ENCODE data around the gene LBP. TPM values are rescaled to one million over a fixed set of nuclear protein-coding genes. Genes with fewer than 3 reads are reported as not detected.

Gene LBP
- total RNA-seq, 2 donors from 2014 or later = not detected

DNA sequence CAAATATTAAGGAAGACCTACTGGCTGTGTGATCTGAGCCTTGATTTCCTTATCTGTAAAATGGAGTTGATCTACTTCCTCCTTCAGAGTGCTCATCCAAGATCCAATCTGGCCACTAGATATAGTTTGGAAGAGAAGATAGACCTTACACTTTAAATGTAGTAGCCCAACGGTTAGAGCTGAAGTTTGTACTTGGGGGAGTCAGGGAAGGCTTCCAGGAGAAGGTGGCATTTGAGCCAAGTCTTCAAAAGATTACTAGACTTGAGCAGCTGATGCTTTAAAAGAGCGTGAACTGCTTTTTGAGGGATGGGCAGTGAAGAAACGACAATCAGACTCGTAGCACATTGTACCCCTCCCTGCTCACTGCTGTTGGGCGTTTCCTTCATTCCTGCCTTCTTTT, 3.6 kb downstream of the LBP start:
- Mint-ChIP-seq H3K27me3 (no peaks in the 10 kb centered on the region), H3K4me1 (no peaks in the 10 kb centered on the region), H3K36me3 (ENCODE audit: low read depth) (no peaks in the 10 kb centered on the region), H3K9me3 (no peaks in the 10 kb centered on the region), H3K27ac (no peak overlapping the region), H3K4me3 (no peak overlapping the region)
- ATAC-seq (replicated peaks) = no peak

DNA sequence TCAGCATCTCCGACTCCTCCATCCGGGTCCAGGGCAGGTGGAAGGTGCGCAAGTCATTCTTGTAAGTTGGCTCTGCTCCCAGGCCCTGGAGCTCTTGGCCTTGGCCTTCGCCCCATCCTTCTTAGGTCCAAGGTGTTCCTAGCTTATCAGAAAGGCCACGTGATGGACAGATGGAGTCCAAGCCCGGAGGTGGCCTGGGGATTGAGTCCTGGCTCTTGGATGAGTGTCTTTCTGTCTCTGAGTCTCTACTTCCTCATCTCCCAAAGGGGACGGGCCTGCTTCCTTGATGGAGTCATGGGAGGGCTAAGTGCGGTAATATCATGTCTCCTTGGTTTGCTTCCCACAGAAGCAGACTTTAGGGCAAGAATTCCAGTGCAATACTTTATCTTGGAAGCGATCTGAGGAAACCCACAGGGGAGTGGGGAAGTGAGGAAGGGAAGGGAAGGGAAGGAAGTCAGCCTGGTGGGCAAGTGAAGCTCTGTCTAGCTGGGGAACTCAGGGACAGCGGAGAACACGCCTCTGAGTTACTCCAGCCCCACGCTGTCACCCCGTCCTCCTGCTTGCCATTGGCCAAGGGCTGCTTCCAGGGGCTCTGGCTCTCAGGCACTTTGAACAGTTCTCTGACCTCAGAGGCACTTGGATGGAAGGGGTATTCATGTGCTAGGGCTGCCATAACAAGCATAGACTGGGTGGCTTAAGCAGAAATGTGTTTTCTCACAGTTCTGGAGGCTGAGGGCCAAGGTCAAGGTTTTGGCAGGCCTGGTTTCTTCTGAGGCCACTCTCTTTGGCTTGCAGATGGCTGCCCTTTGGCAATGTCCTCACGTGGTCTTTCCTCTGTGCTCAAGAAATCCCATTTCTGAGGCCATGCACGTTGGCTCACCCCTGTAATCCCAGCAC, 4.8 kb downstream of the LBP start:
- H3K27me3 Mint-ChIP-seq = no peaks in the 10 kb centered on the region

DNA sequence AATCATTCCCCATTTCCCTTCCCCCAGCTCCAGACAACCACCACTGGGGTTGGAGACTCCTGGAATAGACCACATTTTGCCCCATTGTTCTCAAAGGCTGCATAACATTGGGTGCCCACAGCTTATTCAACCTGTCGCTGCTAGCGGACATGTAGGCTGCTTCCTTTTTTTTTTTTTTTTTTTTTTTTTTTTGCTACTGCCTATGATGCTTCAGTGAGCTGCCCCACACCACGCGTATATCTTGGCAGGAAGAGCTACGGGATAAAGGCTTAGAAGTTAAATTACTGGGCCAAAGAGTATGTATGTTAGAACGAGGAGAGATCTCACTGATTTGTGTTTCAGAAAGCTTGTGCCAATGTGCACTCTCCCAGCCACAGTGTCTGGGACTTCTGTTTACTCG, 7.0 kb downstream of the LBP start:
- Mint-ChIP-seq H3K4me1 (no peaks in the 10 kb centered on the region), H3K27ac (no peak overlapping the region), H3K36me3 (ENCODE audit: low read depth) (no peaks in the 10 kb centered on the region), H3K9me3 (no peaks in the 10 kb centered on the region), H3K4me3 (no peak overlapping the region), H3K27me3 (no peaks in the 10 kb centered on the region)
- no peak for ATAC-seq (replicated peaks)

More for the DNA sequence above, 4.8 kb downstream of the LBP start:
- no peak overlapping the region for H3K4me3 Mint-ChIP-seq
- H3K9me3 Mint-ChIP-seq = no peaks in the 10 kb centered on the region
- H3K36me3 Mint-ChIP-seq (ENCODE audit: low read depth) = no peaks in the 10 kb centered on the region
- H3K4me1 Mint-ChIP-seq = no peaks in the 10 kb centered on the region
- ATAC-seq (replicated peaks) = no peak
- H3K27ac Mint-ChIP-seq = no peak overlapping the region

DNA sequence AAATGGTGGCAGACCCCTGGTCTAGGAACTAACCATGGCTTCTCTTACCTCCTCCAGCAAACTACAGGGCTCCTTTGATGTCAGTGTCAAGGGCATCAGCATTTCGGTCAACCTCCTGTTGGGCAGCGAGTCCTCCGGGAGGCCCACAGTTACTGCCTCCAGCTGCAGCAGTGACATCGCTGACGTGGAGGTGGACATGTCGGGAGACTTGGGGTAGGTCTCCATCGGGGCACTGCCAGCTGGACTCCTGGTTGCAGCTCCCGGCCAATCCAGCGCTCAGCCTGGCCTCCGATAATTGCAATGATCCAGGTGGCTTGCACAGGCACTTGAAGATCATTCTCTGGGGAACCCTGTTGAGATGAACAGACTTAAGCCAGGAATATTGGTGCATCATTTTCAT, 7.9 kb downstream of the LBP start:
- H3K9me3 Mint-ChIP-seq = no peaks in the 10 kb centered on the region
- H3K4me1 Mint-ChIP-seq = no peaks in the 10 kb centered on the region
- ATAC-seq (replicated peaks) = no peak
- no peaks in the 10 kb centered on the region for H3K36me3 Mint-ChIP-seq (ENCODE audit: low read depth)
- H3K27me3 Mint-ChIP-seq = no peaks in the 10 kb centered on the region
- H3K4me3 Mint-ChIP-seq = no peak overlapping the region
- H3K27ac Mint-ChIP-seq = no peak overlapping the region

DNA sequence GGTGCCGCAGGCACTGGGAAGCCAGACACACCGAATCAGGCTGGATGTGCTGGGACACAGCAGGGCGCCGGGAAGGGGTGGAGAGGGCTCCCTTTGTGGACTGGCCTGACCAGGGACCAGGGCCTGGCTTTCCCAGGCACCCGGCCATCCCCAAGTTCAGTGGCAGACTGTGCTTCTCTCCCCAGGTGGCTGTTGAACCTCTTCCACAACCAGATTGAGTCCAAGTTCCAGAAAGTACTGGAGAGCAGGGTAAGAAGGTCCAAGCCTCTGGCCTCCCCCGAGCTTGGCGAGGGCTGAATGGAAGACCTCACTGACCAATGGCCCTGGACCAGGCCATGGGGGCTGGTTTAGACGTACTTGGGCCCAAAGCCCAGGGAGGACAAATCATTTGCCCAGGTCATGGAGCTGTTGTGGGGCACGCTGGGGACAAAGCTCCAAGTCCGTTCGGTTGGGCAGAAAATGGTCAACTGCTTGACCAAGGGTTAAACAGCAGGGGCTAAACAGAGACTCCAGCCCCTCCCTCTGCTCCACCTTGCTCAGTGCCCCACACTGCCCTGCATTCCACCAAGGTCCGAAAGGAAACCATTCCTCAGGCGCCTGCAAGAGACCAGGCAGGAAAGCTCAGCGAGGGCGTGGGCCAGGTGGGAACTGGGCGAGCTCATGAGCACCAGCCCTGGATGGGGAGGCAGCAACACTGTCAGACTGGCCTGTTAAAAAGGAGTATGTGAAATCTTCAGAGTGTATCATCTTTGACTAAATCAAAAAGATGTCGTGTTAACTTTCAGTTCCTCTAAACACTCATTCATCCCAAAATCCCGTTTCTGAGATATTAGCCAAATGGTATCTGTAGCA, 9.1 kb downstream of the LBP start:
- peak; percentile 50 for ATAC-seq (replicated peaks)
- Mint-ChIP-seq H3K36me3 (ENCODE audit: low read depth) (no peaks in the 10 kb centered on the region), H3K27me3 (no peaks in the 10 kb centered on the region), H3K4me1 (no peaks in the 10 kb centered on the region), H3K4me3 (no peak overlapping the region), H3K27ac (no peak overlapping the region), H3K9me3 (no peaks in the 10 kb centered on the region)

DNA sequence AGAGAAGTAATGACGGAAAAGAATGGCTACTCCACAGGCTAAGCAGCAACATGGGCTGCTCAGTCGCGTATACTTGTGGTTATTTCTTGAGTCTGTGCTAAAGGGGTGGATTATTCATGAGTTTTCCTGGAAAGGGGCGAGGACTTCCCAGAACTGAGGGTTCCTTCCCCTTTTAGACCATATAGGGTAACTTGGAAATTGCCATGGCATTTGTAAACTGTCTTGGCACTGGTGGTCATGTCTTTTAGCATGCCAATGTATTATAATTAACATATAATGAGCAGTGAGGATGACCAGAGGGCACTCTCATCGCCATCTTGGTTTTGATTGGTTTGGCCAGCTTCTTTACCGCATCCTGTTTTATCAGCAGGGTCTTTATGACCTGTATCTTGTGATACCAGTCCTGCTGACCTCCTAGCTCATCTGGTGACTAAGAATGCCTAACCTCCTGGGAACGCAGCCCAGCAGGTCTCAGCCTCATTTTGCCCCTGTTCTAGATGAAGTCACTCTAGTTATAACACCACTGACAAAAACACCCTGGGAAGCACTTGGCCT, 11.4 kb downstream of the LBP start:
- Mint-ChIP-seq H3K36me3 (ENCODE audit: low read depth) (no peaks in the 10 kb centered on the region), H3K4me1 (no peaks in the 10 kb centered on the region), H3K9me3 (no peaks in the 10 kb centered on the region), H3K27me3 (no peaks in the 10 kb centered on the region), H3K27ac (no peak overlapping the region), H3K4me3 (no peak overlapping the region)
- ATAC-seq (replicated peaks) = peak; percentile 26

DNA sequence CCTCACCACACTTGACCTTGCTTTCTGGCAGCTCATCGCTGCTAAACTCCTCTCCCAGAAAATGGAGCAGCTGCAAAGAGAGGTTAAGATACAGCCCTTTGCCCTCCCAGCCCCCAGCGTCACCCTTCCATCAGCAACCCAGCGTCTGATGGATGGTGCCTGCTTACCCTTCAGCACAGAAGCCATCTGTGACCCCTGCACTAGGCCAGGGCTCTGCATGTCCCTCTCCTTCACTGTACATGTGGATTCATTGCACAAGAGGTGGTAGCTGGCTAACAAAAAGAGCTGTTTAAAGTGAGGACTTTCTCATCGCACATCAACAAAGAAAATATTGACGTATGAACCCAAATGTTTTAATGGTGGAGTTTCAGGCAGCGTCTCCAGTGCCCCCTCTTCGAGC, 12.3 kb downstream of the LBP start:
- Mint-ChIP-seq H3K27ac (no peak overlapping the region), H3K4me3 (no peak overlapping the region), H3K9me3 (no peaks in the 10 kb centered on the region), H3K27me3 (no peaks in the 10 kb centered on the region), H3K36me3 (ENCODE audit: low read depth) (no peaks in the 10 kb centered on the region), H3K4me1 (no peaks in the 10 kb centered on the region)
- no peak for ATAC-seq (replicated peaks)

DNA sequence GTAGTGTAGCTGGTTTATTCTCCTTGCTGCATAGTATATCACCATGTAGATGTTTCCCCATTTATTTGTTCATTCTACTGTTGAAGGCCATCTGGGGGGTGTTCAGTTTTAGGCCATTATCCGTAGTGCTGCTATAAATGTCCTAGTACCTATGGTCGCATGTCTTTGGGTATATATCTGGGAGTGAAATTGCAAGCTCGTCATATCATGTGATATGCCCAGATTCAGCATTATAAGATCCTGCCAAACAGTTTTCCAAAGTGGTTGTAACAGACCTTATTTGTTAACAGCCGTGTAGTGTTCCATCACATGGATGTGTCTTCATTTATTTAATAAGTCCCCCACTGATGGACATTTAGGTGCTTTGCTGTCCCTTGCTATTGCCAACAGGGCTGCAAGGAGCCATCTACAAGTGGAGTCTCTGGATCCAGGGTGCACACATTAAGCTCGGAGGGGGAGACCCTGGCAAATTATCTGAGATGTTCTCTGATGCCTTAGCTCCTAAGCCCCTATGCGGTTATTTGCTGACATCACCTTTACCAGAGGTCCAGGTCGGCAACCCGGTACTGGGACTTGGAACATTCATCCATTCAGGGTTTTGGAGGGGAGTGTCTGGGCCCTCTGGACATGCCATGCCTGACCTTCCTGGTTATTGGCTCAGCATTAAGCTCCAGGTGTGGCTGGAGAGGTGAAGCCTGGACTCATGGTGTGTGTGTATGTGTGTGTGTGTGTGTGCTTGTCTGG, 16.9 kb downstream of the LBP start:
- no peaks in the 10 kb centered on the region for H3K4me1 Mint-ChIP-seq
- ATAC-seq (replicated peaks) = no peak
- no peak overlapping the region for H3K27ac Mint-ChIP-seq
- no peak overlapping the region for H3K4me3 Mint-ChIP-seq
- no peaks in the 10 kb centered on the region for H3K9me3 Mint-ChIP-seq
- no peaks in the 10 kb centered on the region for H3K36me3 Mint-ChIP-seq (ENCODE audit: low read depth)
- H3K27me3 Mint-ChIP-seq = peaks cover 4% of the 10 kb centered on the region

DNA sequence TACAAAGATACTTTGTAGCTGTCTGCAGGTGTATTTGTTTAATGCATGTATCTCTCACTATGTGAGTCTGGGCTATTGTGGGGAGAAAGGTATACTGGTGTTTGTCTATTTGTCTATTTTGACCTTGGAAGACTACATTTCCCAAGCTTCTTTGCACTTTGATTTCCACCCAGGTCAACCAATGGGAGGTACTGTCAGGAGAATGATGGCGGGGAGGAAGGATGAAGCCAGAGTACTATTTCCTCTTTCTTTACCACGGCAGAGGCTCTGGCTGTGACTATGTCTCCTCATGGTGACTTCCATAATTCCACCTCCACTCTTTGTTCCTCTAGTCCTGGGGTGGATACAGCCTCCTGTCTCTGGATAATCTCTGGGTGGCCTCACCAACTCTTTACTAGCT, 23.1 kb downstream of the LBP start:
- H3K4me1 Mint-ChIP-seq = peaks cover 5% of the 10 kb centered on the region
- H3K4me3 Mint-ChIP-seq = no peak overlapping the region
- no peaks in the 10 kb centered on the region for H3K9me3 Mint-ChIP-seq
- peaks cover 7% of the 10 kb centered on the region for H3K27me3 Mint-ChIP-seq
- no peaks in the 10 kb centered on the region for H3K36me3 Mint-ChIP-seq (ENCODE audit: low read depth)
- H3K27ac Mint-ChIP-seq = no peak overlapping the region
- ATAC-seq (replicated peaks) = no peak

DNA sequence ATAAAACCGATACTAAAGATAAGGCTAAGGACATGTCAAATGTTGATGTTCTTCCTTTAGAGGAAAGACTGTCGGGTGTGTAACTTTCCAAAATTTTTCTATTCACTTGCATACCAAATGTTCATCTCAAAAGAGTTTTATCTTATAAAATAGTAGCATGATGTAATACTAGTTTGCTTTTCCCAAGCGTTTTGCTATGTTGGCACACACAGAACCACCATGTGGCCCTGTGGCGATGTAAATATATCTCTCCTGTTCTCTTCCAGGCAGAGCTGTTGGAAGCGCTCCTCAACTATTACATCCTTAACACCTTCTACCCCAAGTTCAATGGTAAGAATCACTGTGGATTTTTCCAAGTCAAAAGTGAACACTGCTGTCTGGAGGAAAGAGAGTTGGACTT, 26.5 kb downstream of the LBP start:
- Mint-ChIP-seq H3K36me3 (ENCODE audit: low read depth) (no peaks in the 10 kb centered on the region), H3K4me3 (no peak overlapping the region)
- ATAC-seq (replicated peaks) = no peak

DNA sequence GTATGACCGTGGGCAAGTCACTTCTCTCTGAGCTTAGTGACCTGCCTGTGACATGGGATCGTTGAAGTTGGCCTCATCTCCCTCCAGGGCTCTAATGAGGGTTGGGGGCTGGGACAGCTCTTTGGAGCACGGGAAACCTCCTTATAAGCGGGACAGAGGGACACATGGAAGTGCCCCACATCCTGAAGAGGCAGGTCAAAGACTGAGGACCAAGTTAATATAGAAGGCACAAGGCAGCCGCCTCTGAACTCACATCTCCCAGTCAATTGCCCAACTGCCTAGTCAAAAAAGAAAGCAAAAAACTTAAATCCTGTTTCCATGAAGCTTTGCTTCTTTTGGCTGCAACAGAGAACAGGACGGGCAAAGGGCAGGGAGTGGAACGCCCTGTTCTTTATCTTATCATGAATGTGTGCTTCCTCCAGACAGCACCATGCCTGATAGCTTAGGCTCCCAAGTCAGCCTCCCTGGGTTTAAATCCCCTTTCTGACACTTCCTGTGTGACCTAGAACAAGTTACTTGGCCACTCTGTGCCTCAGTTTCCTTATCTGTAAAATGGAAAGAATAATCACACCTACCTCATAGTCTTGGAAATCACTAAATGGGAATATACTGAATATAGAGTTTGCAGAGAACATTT, 27.1 kb downstream of the LBP start:
- no peak overlapping the region for H3K27ac Mint-ChIP-seq
- H3K9me3 Mint-ChIP-seq = no peaks in the 10 kb centered on the region
- no peaks in the 10 kb centered on the region for H3K36me3 Mint-ChIP-seq (ENCODE audit: low read depth)
- ATAC-seq (replicated peaks) = no peak
- peaks cover 10% of the 10 kb centered on the region for H3K27me3 Mint-ChIP-seq
- no peak overlapping the region for H3K4me3 Mint-ChIP-seq
- peaks cover 5% of the 10 kb centered on the region for H3K4me1 Mint-ChIP-seq

More for the DNA sequence above, 26.5 kb downstream of the LBP start:
- Mint-ChIP-seq H3K27ac (no peak overlapping the region), H3K27me3 (peaks cover 10% of the 10 kb centered on the region), H3K4me1 (peaks cover 5% of the 10 kb centered on the region), H3K9me3 (no peaks in the 10 kb centered on the region)

DNA sequence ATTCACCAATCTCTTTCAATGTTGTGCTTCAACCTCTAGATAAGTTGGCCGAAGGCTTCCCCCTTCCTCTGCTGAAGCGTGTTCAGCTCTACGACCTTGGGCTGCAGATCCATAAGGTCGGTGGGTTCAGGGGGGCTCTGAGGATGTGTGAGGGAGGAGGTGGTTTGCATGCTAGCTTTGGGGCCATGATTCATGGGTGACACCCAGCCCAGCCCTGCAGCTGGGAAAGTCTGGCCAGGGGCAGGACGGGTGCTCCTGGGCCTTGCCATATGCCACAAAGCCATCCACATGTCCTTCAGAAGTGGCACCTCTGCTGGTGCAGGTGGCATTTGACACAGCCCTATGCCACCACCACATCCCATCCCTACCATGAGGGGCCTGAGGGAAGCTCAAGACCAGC, 27.6 kb downstream of the LBP start:
- no peak overlapping the region for H3K27ac Mint-ChIP-seq
- H3K27me3 Mint-ChIP-seq = peaks cover 10% of the 10 kb centered on the region
- no peaks in the 10 kb centered on the region for H3K9me3 Mint-ChIP-seq
- H3K4me1 Mint-ChIP-seq = peaks cover 5% of the 10 kb centered on the region
- ATAC-seq (replicated peaks) = no peak
- no peaks in the 10 kb centered on the region for H3K36me3 Mint-ChIP-seq (ENCODE audit: low read depth)
- no peak overlapping the region for H3K4me3 Mint-ChIP-seq

DNA sequence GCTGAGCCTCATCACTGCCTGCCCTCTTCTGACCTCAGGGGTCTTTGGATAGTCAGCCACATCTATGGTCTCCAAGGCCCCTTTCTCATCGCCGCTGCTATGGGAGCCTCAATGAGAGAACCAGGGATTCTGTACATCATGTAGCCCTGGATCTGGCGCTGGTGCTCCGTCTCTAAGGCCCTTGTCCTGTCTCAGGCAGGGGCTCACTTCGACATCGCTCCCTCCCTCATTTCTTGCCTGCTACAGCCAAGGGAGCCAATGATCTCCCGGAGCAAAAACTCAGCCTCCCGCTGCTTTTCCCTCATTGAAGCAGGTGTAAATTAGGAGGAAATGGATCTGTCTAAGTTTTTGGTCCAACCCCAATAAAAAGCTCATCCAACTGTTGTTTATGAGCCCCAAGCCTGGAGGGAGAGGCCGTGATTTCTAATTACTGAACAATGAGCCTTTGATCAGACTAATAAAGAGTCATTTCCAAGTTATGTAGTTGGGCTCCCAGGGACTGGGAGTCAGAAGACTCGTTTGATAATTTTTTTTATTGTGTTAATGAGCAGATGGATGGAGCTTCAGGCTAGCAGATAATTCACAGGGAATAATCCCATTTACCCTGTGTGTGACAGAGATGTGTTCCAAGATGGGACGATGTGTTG, 30.9 kb downstream of the LBP start:
- Mint-ChIP-seq H3K27me3 (peaks cover 15% of the 10 kb centered on the region), H3K4me1 (no peaks in the 10 kb centered on the region), H3K36me3 (ENCODE audit: low read depth) (no peaks in the 10 kb centered on the region), H3K27ac (no peak overlapping the region), H3K9me3 (no peaks in the 10 kb centered on the region), H3K4me3 (no peak overlapping the region)
- ATAC-seq (replicated peaks) = no peak
